Measurements from ENCODE around the gene CDKL2.

- TF ChIP-seq CTCF (IDR thresholded peaks at IDR 0.05; ENCODE audit: borderline replicate concordance, extremely low read depth, low read length, poor library complexity, severe bottlenecking) (no peak), EZH2 (IDR thresholded peaks at IDR 0.05; ENCODE audit: borderline replicate concordance, low read depth, low read length, severe bottlenecking) (no peak)
Measured at GRCh38 chr4:75557696-75558095, 72.6 kb downstream of the CDKL2 start.
